MM.1S (cell line): ENCODE measurements around the gene RBBP8.

Experiments
- EZH2phosphoT487 ChIP-seq: fragments of 300-600 bp; sonication (generic); IDR thresholded peaks from 2 replicates; pipeline ENCODE4 v1.6.1; 2018; ENCODE audit warnings: antibody characterized with exemption, low read length
- TF ChIP-seq, protein P1 (sequence below): fragments of 300-600 bp; sonication (generic); IDR thresholded peaks from 2 replicates; pipeline ENCODE4 v1.5.1; 2016; ENCODE audit warnings: antibody characterized with exemption, low read length, mixed read lengths

DNA sequence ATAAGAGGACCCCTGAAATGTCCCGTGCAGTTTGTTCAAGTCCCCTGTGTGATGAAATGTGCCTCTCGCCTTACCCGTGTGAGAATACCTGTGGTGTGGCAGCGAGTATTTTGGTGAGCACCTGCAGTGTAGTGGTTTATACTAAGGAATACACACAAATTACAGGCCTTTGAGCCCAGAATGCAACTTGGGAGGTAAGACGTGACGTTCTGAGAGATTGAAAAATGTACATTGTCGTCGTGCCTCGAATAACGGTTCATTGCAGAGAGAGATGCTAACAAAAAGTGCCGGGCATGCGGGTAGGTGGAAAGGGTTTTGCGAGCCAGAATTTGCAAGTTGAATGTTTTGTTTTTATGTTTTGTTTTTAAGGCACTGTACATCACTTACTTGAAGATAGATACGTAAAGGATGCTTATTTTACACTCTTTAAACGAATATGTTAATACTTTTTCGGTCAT is 867 bp downstream of the RBBP8 start:
- TF ChIP-seq, protein P1, sequence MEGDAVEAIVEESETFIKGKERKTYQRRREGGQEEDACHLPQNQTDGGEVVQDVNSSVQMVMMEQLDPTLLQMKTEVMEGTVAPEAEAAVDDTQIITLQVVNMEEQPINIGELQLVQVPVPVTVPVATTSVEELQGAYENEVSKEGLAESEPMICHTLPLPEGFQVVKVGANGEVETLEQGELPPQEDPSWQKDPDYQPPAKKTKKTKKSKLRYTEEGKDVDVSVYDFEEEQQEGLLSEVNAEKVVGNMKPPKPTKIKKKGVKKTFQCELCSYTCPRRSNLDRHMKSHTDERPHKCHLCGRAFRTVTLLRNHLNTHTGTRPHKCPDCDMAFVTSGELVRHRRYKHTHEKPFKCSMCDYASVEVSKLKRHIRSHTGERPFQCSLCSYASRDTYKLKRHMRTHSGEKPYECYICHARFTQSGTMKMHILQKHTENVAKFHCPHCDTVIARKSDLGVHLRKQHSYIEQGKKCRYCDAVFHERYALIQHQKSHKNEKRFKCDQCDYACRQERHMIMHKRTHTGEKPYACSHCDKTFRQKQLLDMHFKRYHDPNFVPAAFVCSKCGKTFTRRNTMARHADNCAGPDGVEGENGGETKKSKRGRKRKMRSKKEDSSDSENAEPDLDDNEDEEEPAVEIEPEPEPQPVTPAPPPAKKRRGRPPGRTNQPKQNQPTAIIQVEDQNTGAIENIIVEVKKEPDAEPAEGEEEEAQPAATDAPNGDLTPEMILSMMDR = no peak
- TF ChIP-seq EZH2phosphoT487 = no peak
